Type B pancreatic cell (in vitro differentiated cells): Measurements from ENCODE around the gene CD34. TPM values are rescaled to one million over a fixed set of nuclear protein-coding genes. Genes with fewer than 3 reads are reported as not detected.

Experiments used
- DNase-seq: peaks from one replicate; pipeline ENCODE4 v3.0.0; 2021; ENCODE audit warnings: mixed read lengths; ENCODE audit not compliant: unreplicated experiment; ENCODE audit errors: extremely low spot score
- H3K27ac Mint-ChIP-seq: 2 replicates; pipeline ENCODE4 v1.8.0; 2021; ENCODE audit warnings: mild to moderate bottlenecking, mixed read lengths
- H3K27me3 Mint-ChIP-seq: 2 replicates; pipeline ENCODE4 v1.8.0; 2021; ENCODE audit warnings: mixed read lengths
- H3K36me3 Mint-ChIP-seq: 2 replicates; pipeline ENCODE4 v1.8.0; 2021; ENCODE audit warnings: mixed read lengths
- H3K4me1 Mint-ChIP-seq: one replicate; pipeline ENCODE4 v1.8.0; 2021; ENCODE audit warnings: mixed read lengths; ENCODE audit not compliant: unreplicated experiment
- H3K4me3 Mint-ChIP-seq: 2 replicates; pipeline ENCODE4 v1.8.0; 2021; ENCODE audit warnings: mild to moderate bottlenecking, mixed read lengths
- H3K9me3 Mint-ChIP-seq: 2 replicates; pipeline ENCODE4 v1.8.0; 2021; ENCODE audit warnings: mixed read lengths
- CTCF ChIP-seq: fragments of 200-600 bp; sonication (generic); conservative IDR thresholded peaks from 2 replicates; pipeline ENCODE4 v1.5.0; 2021; ENCODE audit warnings: antibody characterized with exemption, mild to moderate bottlenecking
- total RNA-seq: library from RNA; stranded (reverse); gene quantifications from 2 replicates; pipeline ENCODE4 v1.2.1, GENCODE V29; 2021; ENCODE audit warnings: low replicate concordance

CD34 gene
- total RNA-seq, 1 donor from 2014 or later: 0.34 TPM

DNA sequence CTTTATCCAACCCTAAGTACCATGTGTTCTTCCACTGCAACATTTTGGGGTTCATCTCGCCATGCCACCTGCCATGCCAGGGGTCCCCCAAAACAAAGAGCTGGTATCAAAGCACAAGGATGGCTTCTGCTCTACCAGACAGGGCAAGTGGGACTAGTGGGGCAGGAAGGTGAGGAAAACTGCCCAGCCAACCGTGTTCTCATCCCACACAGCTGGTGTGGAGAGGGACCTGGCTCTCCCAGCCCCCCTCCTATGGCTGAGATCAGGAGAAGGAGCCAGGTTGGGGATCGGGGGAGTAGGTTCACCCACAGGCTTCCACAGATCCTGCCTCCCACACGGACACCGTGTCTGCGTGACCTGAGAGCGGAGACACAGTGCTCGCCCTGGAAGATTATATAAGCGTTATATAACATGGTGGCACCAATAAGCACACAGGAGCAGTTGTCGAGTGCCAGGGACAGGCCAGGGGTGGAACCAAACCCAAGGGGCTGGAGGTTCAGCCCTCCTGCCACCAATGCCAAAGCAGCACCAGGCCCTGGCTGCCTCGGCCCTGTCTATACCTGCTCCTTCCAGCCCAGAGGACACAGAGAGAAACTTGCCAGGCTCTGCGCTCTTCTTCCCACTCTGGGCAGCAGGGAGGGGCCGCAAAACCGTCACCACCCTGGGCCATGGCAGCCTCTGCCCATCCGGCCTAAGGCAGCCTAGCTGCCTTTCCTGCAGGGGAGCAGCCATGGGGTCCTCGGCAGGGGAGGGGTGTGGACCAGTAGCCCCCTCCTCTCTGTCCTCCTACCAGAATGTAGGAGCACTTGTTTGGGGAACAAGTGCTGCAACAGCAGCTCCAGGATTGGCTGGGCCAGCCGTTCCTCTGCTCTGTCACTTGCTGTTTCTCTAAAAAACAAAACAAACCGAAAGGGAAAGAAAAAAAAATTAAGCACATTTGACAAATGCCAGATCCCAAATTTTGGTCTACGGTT lies 43.5 kb downstream of the CD34 start:
- Mint-ChIP-seq H3K4me1 (peaks cover 20% of the 10 kb centered on the region), H3K36me3 (no peaks in the 10 kb centered on the region), H3K4me3 (peak overlapping the region; percentile 84), H3K27ac (no peak overlapping the region), H3K9me3 (no peaks in the 10 kb centered on the region), H3K27me3 (no peaks in the 10 kb centered on the region)
- TF ChIP-seq CTCF: no peak
- no peak for DNase-seq

- DNase-seq: no peak
- Mint-ChIP-seq H3K4me1 (peaks cover 20% of the 10 kb centered on the region), H3K4me3 (peak overlapping the region; percentile 69), H3K27me3 (no peaks in the 10 kb centered on the region), H3K9me3 (no peaks in the 10 kb centered on the region), H3K36me3 (no peaks in the 10 kb centered on the region), H3K27ac (no peak overlapping the region)
- TF ChIP-seq CTCF: no peak
Observed at GRCh38 chr1:207866471-207867135, 44.3 kb downstream of the CD34 start.

DNA sequence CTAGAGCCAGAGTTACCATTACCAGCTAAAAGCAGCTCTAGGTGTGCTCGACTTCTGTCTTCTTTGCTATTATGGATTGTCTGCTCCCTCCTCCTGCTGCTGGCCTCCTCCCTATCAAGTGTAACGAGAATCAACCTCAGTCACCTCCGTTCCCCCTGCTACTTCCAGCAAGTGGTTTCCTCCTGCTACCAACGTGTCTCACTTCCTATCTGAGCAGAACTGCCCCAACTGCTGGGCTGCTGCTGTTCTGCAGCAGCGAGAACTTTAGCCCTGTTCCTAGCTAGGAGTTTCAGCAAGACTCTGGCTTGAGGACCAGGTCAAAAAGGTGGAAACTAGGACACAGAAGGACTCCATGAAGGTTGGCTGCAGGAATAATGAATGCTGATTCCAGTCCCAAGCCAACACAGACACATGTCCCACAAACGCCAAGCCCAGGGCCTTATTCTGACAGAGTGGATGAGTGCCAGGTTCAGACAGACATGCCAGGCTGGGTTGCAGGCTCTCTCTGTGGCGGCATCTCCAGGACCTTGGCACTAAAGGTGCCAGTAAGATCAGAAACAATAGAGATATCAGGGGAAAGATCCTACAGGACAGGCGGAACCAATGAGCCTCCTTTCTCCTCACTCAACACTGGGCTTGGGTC lies 46.9 kb downstream of the CD34 start:
- Mint-ChIP-seq H3K27ac (no peak overlapping the region), H3K9me3 (no peaks in the 10 kb centered on the region), H3K27me3 (no peaks in the 10 kb centered on the region), H3K4me1 (peaks cover 11% of the 10 kb centered on the region), H3K4me3 (no peak overlapping the region), H3K36me3 (no peaks in the 10 kb centered on the region)
- TF ChIP-seq CTCF: no peak
- DNase-seq: no peak

DNA sequence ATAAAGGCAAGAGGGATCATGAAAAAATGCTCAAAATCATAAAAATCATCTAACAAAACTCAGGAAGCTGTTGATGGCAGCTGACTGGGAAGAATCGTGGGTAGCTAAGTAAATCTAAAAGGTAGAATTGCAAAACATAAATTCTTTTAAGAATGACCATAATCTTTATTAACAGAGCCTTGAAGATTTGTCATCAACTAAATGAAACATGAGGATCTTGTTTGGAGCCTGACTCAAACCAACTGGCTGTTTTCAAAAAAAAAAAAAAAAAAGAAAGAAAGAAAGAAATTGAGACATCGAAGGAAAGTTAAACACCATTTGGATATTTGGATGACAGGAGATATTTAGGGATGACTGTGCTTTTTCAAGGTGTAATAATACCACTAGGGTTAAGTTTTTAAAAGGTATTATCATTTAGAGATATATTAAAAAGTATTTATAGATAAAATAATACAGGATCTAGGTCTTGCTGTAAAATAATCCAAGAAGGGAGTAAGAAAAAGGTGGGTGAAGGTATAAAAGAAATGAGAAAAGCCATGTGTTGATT lies 48.6 kb downstream of the CD34 start:
- peaks cover 8% of the 10 kb centered on the region for H3K4me1 Mint-ChIP-seq

More for the DNA sequence above, 48.6 kb downstream of the CD34 start:
- Mint-ChIP-seq H3K9me3 (no peaks in the 10 kb centered on the region), H3K27me3 (no peaks in the 10 kb centered on the region), H3K27ac (no peak overlapping the region), H3K4me3 (no peak overlapping the region), H3K36me3 (no peaks in the 10 kb centered on the region)
- DNase-seq: no peak
- TF ChIP-seq CTCF: no peak
